SH-SY5Y (cell line): ENCODE data around the gene SLC22A6.

Experiments
- GATA2 ChIP-seq: IDR thresholded peaks from 2 replicates; pipeline ENCODE4 v1.6.1; 2011; ENCODE audit warnings: mild to moderate bottlenecking, low read depth, low read length
- GATA3 ChIP-seq: IDR thresholded peaks from 2 replicates; pipeline ENCODE4 v1.6.1; 2011; ENCODE audit warnings: low read depth, mild to moderate bottlenecking, low read length, moderate library complexity

DNA sequence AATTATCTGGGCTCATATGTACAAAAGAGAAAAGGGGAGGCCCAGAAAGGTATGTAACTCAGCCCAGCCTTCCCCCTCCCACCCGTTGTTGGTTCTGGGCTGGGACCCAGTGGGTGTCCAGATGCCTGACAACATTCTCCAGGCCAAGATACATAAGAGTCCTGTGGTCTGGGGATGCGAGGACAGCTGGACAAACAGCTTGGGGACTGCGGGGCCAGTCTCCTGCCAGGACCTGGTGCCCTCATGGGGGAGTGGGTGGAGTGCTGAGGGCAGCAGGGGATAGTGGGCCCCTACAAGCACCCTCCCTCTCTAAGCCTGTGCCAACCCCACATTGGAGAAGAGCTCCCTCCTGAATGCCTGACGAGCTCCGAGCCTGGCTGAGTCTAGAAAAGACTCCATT, 3.5 kb upstream of the SLC22A6 start:
- TF ChIP-seq GATA3, result no peak
- TF ChIP-seq GATA2, result no peak
